Upper lobe of right lung (tissue), 1 donor: ENCODE measurements around the gene POLA2. TPM values are rescaled to one million over a fixed set of nuclear protein-coding genes. Genes with fewer than 3 reads are reported as not detected.
"Not testable (repeated sequence)": the region's sequence is repeated elsewhere in the genome, so short reads cannot be mapped to it uniquely, and the experiment has no call there.

Experiments
- ATAC-seq: fragments of 200-7000 bp; cut with Tn5 transposase; one replicate; pipeline ENCODE4 v1.9.1; 2020; ENCODE audit warnings: mild to moderate bottlenecking, moderate library complexity
- DNase-seq: peaks from one replicate; pipeline ENCODE4 v3.0.0-alpha.2; 2020
- H3K27ac ChIP-seq: fragments of 200-600 bp; one replicate; pipeline ENCODE4 v1.8.0; 2022
- H3K27me3 ChIP-seq: fragments of 200-600 bp; one replicate; pipeline ENCODE4 v1.8.0; 2022; ENCODE audit warnings: mild to moderate bottlenecking
- H3K36me3 ChIP-seq: fragments of 200-600 bp; one replicate; pipeline ENCODE4 v1.8.0; 2022
- H3K4me1 ChIP-seq: fragments of 200-600 bp; one replicate; pipeline ENCODE4 v1.8.0; 2022
- H3K4me3 ChIP-seq: fragments of 200-600 bp; one replicate; pipeline ENCODE4 v1.8.0; 2022; ENCODE audit warnings: mild to moderate bottlenecking
- H3K9me3 ChIP-seq: fragments of 200-600 bp; one replicate; pipeline ENCODE4 v1.8.0; 2022
- CTCF ChIP-seq: fragments of 200-600 bp; IDR thresholded peaks from one replicate; pipeline ENCODE4 v1.8.0; 2022; ENCODE audit warnings: antibody characterized with exemption
- intact Hi-C: fragments of 100-400 bp; cut with DNase I; formaldehyde crosslinking; loops from one replicate; pipeline ENCODE4 v1.11.0; 2022
- total RNA-seq: library from RNA; stranded (reverse); fragmentation: NEBNext Ultra II Directional; extraction: Animal tissue kit (Norgen Biotek cat#: 25700); gene quantifications from one replicate; pipeline ENCODE4 v1.2.1, GENCODE V29; 2021
- donor health status: DM: no; HTN: yes; CAD: no; lungs with severe emphysema.

The POLA2 gene
- total RNA-seq, 1 donor from 2014 or later, result 9.5 TPM

- no peak for ATAC-seq
Measured at GRCh38 chr11:65260756-65261590, 789 bp upstream of the POLA2 start.

GRCh38 chr11:65262381-65262680 is 569 bp downstream of the POLA2 start:
- H3K4me1 ChIP-seq, result peaks cover 7% of the 10 kb centered on the region
- TF ChIP-seq CTCF, result no peak
- peak; percentile 69 for ATAC-seq
- H3K36me3 ChIP-seq, result peaks cover 2% of the 10 kb centered on the region
- H3K27me3 ChIP-seq, result no peaks in the 10 kb centered on the region
- intact Hi-C loops, result no loop called here
- H3K9me3 ChIP-seq, result no peaks in the 10 kb centered on the region
- no peak for DNase-seq
- peak overlapping the region; percentile 75 for H3K4me3 ChIP-seq
- peak overlapping the region; percentile 95 for H3K27ac ChIP-seq

More at GRCh38 chr11:65260756-65261590, 789 bp upstream of the POLA2 start:
- Histone ChIP-seq H3K27ac (peak overlapping the region; percentile 95), H3K4me1 (peaks cover 7% of the 10 kb centered on the region), H3K4me3 (peak overlapping the region; percentile 75), H3K36me3 (no peaks in the 10 kb centered on the region), H3K9me3 (no peaks in the 10 kb centered on the region), H3K27me3 (no peaks in the 10 kb centered on the region)
- intact Hi-C loops, result no loop called here
- TF ChIP-seq CTCF, result no peak
- no peak for DNase-seq

- no peak for DNase-seq
Measured at GRCh38 chr11:65262776-65263175, 1.0 kb downstream of the POLA2 start.

GRCh38 chr11:65264747-65265146 is 3.0 kb downstream of the POLA2 start:
- DNase-seq, H3K27ac ChIP-seq, H3K4me3 ChIP-seq, H3K9me3 ChIP-seq, ATAC-seq, H3K27me3 ChIP-seq, H3K4me1 ChIP-seq, intact Hi-C loops: not testable (repeated sequence)
- H3K36me3 ChIP-seq, result peaks cover 20% of the 10 kb centered on the region

More at GRCh38 chr11:65262776-65263175, 1.0 kb downstream of the POLA2 start:
- no peak for ATAC-seq
- peaks cover 7% of the 10 kb centered on the region for H3K4me1 ChIP-seq
- peak overlapping the region; percentile 95 for H3K27ac ChIP-seq
- H3K36me3 ChIP-seq, result peaks cover 6% of the 10 kb centered on the region
- H3K27me3 ChIP-seq, result no peaks in the 10 kb centered on the region
- intact Hi-C loops, result no loop called here
- no peak for TF ChIP-seq CTCF
- peak overlapping the region; percentile 75 for H3K4me3 ChIP-seq
- no peaks in the 10 kb centered on the region for H3K9me3 ChIP-seq

- H3K36me3 ChIP-seq, result peaks cover 34% of the 10 kb centered on the region
- H3K27me3 ChIP-seq, result no peaks in the 10 kb centered on the region
- peaks cover 7% of the 10 kb centered on the region for H3K4me1 ChIP-seq
- H3K27ac ChIP-seq, result no peak overlapping the region
- TF ChIP-seq CTCF, result no peak
- ATAC-seq (no peak), DNase-seq (no peak)
- no peaks in the 10 kb centered on the region for H3K9me3 ChIP-seq
- intact Hi-C loops, result no loop called here
- H3K4me3 ChIP-seq, result no peak overlapping the region
Measured at GRCh38 chr11:65266210-65266609, 4.4 kb downstream of the POLA2 start.
